ENCODE measurements around the gene GPR62.
A peak's percentile ranks its signal among the peaks of the same experiment; 100 is the strongest.

The GPR62 gene

GRCh38 chr3:51998774-51999173, 43.6 kb downstream of the GPR62 start:
- CTCF ChIA-PET: interaction anchor here (0.8 to 2.3 kb wide), 14 partner anchors 30 to 341 kb away, joined by 3 to 13 read pairs (median 4); no protein-coding TSS in a partner anchor

GRCh38 chr3:51999846-52000245, 44.7 kb downstream of the GPR62 start:
- H3K4me3 ChIP-seq (ENCODE audit: low read depth, low read length): no peak overlapping the region
- DNase-seq (ENCODE audit: low read depth, low spot score): no peak
- ChIA-PET CTCF (interaction anchor here (1.0 to 18.2 kb wide), 9 partner anchors 14 to 143 kb away, joined by 3 to 779 read pairs (median 10); partner anchors contain the start of genes ABHD14B and DUSP7), POLR2A (no interaction called here)
- no peak for TF ChIP-seq CTCF (IDR thresholded peaks at IDR 0.05; ENCODE audit: insufficient read depth, low read length, missing control alignments)

More at GRCh38 chr3:51998774-51999173, 43.6 kb downstream of the GPR62 start:
- no peak overlapping the region for H3K4me3 ChIP-seq (ENCODE audit: low read depth, low read length)
- POLR2A ChIA-PET: no interaction called here
- no peak for TF ChIP-seq CTCF (IDR thresholded peaks at IDR 0.05; ENCODE audit: insufficient read depth, low read length, missing control alignments)
- no peak for DNase-seq (ENCODE audit: low read depth, low spot score)

- peak; percentile 96 for TF ChIP-seq CTCF (IDR thresholded peaks at IDR 0.05; ENCODE audit: insufficient read depth, low read length, missing control alignments)
- no peak for DNase-seq (ENCODE audit: low read depth, low spot score)
- ChIA-PET POLR2A (interaction anchor here (0.6 kb wide), 1 partner anchor 141 kb away, joined by 3 read pairs; no protein-coding TSS in a partner anchor), CTCF (interaction anchor here (0.6 to 18.2 kb wide), 39 partner anchors 9 to 447 kb away, joined by 3 to 779 read pairs (median 5); partner anchors contain the start of genes ABHD14B, DUSP7, PARP3 and POC1A)
- no peak overlapping the region for H3K4me3 ChIP-seq (ENCODE audit: low read depth, low read length)
These were observed 46.3 kb downstream of the GPR62 start for GRCh38 chr3:52001443-52001974.

DNA sequence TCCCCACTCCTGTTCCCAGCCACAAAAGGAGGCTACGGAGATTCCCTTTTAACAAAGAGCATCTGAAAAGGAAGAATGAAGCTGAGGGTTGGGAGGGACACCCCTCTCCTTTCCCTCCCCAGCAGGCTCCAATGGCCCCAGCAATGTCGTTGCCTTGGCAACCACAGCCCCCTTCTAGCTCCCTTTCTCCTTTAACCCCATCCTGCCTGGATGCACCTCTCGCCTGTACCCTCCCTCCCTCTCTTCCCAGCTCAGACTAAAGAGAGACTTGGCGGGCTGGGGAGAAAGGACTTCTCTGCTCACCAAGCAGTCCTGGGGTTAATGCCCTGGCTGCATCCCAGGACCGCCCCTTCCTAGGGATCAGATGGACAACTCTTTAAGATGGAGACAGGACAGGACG, 47.6 kb downstream of the GPR62 start:
- TF ChIP-seq CTCF (IDR thresholded peaks at IDR 0.05; ENCODE audit: insufficient read depth, low read length, missing control alignments): no peak
- no peak for DNase-seq (ENCODE audit: low read depth, low spot score)
- ChIA-PET CTCF (interaction anchor here (0.9 to 18.2 kb wide), 25 partner anchors 10 to 613 kb away, joined by 3 to 779 read pairs (median 7); partner anchors contain the start of genes DUSP7, PARP3 and POC1A), POLR2A (no interaction called here)
- no peak overlapping the region for H3K4me3 ChIP-seq (ENCODE audit: low read depth, low read length)

- DNase-seq (ENCODE audit: low read depth, low spot score): no peak
- POLR2A ChIA-PET: interaction anchor here (1.0 to 1.7 kb wide), 4 partner anchors 42 to 150 kb away, joined by 3 to 8 read pairs (median 4); partner anchors contain the start of genes DUSP7 and POC1A
- CTCF ChIA-PET: interaction anchor here (0.6 to 18.2 kb wide), 47 partner anchors 9 to 615 kb away, joined by 3 to 779 read pairs (median 5); partner anchors contain the start of genes ACY1, DUSP7, PARP3 and POC1A
- no peak overlapping the region for H3K4me3 ChIP-seq (ENCODE audit: low read depth, low read length)
- TF ChIP-seq CTCF (IDR thresholded peaks at IDR 0.05; ENCODE audit: insufficient read depth, low read length, missing control alignments): peak; percentile 82
These were observed 49.1 kb downstream of the GPR62 start for GRCh38 chr3:52004163-52004787.

GRCh38 chr3:52004906-52005395, 49.8 kb downstream of the GPR62 start:
- no peak overlapping the region for H3K4me3 ChIP-seq (ENCODE audit: low read depth, low read length)
- DNase-seq (ENCODE audit: low read depth, low spot score): no peak
- ChIA-PET POLR2A (interaction anchor here (0.9 to 1.7 kb wide), 6 partner anchors 9 to 150 kb away, joined by 3 to 5 read pairs (median 4); partner anchors contain the start of genes POC1A and RPL29), CTCF (interaction anchor here (0.7 to 18.2 kb wide), 48 partner anchors 9 to 616 kb away, joined by 3 to 779 read pairs (median 6); partner anchors contain the start of genes ABHD14A, ABHD14B, ACY1 and DUSP7)
- TF ChIP-seq CTCF (IDR thresholded peaks at IDR 0.05; ENCODE audit: insufficient read depth, low read length, missing control alignments): no peak
